ENCODE measurements around the gene SCGB3A1. TPM values are rescaled to one million over a fixed set of nuclear protein-coding genes. Genes with fewer than 3 reads are reported as not detected.

Gene SCGB3A1
- total and polyA plus RNA-seq, 2 donors = 0.32 TPM; not detected in 1

- H3K36me3 ChIP-seq (ENCODE audit: insufficient read depth) = no peaks in the 10 kb centered on the region
- 77% methylated on average over 22 of the region's 22 CpGs for WGBS
- no peak overlapping the region for H3K27ac ChIP-seq (ENCODE audit: low read depth)
- no peak overlapping the region for H3K4me3 ChIP-seq (ENCODE audit: low read depth, low read length)
- no peak for DNase-seq (ENCODE audit: extremely low spot score)
- H3K4me1 ChIP-seq (ENCODE audit: insufficient read depth) = no peaks in the 10 kb centered on the region
These were observed 28.2 kb upstream of the SCGB3A1 start for GRCh38 chr5:180619563-180619915.

GRCh38 chr5:180618829-180619562 is 27.7 kb upstream of the SCGB3A1 start:
- no peak overlapping the region for H3K27ac ChIP-seq (ENCODE audit: low read depth)
- DNase-seq (ENCODE audit: extremely low spot score) = no peak
- peak overlapping the region; percentile 12 for H3K4me3 ChIP-seq (ENCODE audit: low read depth, low read length)
- no peaks in the 10 kb centered on the region for H3K4me1 ChIP-seq (ENCODE audit: insufficient read depth)
- no peaks in the 10 kb centered on the region for H3K36me3 ChIP-seq (ENCODE audit: insufficient read depth)
- WGBS = 12% methylated on average over 90 of the region's 90 CpGs

DNA sequence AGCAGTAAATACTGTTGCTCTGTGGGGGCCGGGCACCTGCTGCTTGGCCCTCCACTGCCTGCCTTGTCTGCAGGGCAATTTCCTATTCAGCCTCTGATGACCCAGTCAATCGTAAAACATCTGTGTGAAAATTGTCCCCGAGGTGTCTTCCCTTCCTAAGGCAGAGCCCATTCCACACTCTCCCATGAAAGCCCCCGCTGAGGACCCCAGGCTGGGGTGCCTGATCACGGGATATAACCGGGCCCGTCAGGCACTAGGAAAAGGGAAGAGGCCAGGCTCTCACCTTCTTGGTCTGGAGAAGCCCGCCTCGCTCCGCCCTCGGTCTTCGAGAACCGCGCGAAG is 27.2 kb upstream of the SCGB3A1 start:
- 18% methylated on average over 15 of the region's 15 CpGs for WGBS
- no peak for DNase-seq (ENCODE audit: extremely low spot score)
- Histone ChIP-seq H3K36me3 (ENCODE audit: insufficient read depth) (no peaks in the 10 kb centered on the region), H3K27ac (ENCODE audit: low read depth) (no peak overlapping the region), H3K4me3 (ENCODE audit: low read depth, low read length) (no peak overlapping the region), H3K4me1 (ENCODE audit: insufficient read depth) (no peaks in the 10 kb centered on the region)

DNA sequence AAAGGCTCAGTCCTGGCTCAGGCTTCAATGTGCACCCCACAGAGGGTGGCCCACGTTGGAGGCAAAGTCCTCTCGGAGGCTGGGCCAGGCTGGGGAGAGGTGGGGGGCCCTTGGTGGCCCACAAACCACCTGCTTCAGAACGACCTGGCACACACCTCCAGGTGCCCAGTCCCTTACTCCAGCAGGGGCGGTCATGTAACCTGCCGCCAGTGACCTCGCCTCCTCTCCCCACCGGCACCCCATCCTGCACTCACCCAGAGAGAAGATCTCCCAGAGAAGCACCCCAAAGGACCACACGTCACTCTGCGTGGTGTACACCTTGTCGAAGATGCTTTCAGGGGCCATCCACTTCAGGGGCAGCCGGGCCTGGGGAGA is 22.5 kb upstream of the SCGB3A1 start:
- WGBS = 82% methylated on average over 11 of the region's 11 CpGs
- Histone ChIP-seq H3K4me1 (ENCODE audit: insufficient read depth) (no peaks in the 10 kb centered on the region), H3K36me3 (ENCODE audit: insufficient read depth) (no peaks in the 10 kb centered on the region), H3K27ac (ENCODE audit: low read depth) (no peak overlapping the region), H3K4me3 (ENCODE audit: low read depth, low read length) (no peak overlapping the region)
- DNase-seq (ENCODE audit: extremely low spot score) = no peak

DNA sequence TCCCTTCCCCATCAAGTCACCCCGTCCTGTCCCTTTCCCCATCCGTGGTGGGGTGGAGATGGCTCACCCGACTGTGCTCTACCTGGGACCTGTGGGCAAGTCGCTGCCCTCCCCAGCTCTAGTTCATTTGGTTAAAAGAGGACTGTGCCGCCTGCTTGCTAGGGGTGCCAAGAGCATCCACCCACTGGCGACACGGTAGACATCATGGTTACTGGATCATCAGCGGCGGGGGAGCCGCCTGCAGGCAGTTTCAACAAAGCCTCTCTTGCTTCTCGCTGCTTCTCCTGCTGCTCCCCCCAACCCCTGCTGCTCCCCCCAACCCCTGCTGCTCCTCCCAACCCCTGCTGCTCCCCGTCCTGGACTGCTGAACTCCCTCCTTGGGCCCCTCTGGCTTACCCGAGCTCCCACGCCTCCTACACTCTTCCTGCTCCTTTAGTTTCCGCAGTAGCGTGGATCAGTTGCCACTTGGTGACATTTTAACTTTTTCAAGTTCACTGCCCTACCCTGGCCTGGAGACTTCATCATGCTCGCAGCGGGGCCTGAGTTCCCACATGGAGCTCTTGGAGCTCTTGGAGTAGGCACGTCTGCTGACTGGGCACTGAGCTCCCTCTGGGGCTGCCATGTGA is 22.0 kb upstream of the SCGB3A1 start:
- H3K27ac ChIP-seq (ENCODE audit: low read depth) = no peak overlapping the region
- H3K4me3 ChIP-seq (ENCODE audit: low read depth, low read length) = no peak overlapping the region
- DNase-seq (ENCODE audit: extremely low spot score) = no peak
- 81% methylated on average over 19 of the region's 19 CpGs for WGBS
- no peaks in the 10 kb centered on the region for H3K4me1 ChIP-seq (ENCODE audit: insufficient read depth)
- H3K36me3 ChIP-seq (ENCODE audit: insufficient read depth) = no peaks in the 10 kb centered on the region

GRCh38 chr5:180612683-180613082 is 21.4 kb upstream of the SCGB3A1 start:
- H3K36me3 ChIP-seq (ENCODE audit: insufficient read depth) = no peaks in the 10 kb centered on the region
- no peak overlapping the region for H3K27ac ChIP-seq (ENCODE audit: low read depth)
- 84% methylated on average over 15 of the region's 15 CpGs for WGBS
- H3K4me3 ChIP-seq (ENCODE audit: low read depth, low read length) = no peak overlapping the region
- no peaks in the 10 kb centered on the region for H3K4me1 ChIP-seq (ENCODE audit: insufficient read depth)
- DNase-seq (ENCODE audit: extremely low spot score) = no peak

DNA sequence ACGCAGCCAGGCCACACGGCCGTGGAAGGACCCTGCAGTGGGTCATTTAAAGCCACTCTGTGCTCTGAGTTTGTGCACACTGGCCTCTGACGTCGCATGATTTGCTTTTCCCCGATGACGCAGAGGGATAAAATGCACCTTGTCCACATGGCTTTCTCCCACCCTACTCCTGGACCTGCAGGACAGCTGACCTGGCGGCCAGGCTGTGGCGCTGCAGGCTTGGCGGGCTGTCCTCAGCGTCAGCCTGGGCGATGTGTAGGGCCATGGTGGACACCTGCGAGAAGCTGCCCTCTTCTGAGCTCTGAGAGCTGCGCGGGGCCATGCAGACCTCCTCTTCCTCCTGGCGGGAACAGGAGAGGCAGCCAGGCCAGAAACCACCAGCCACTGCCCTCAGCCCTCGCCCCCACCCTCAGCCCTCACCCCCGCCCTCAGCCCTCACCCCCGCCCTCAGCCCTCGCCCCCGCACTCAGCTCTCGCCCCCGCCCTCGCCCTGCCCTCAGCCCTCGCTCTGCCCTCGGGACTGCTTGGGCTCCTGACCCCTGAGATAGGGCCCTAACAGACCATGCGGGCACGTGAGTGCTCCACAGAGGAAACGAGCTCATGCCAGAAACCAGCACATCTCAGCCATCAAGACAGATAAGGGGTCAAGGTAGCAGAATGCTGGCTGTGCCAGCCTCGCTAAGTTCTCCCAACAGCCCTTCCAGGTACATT is 20.0 kb upstream of the SCGB3A1 start:
- WGBS = 88% methylated on average over 30 of the region's 30 CpGs
- DNase-seq (ENCODE audit: extremely low spot score) = no peak
- H3K36me3 ChIP-seq (ENCODE audit: insufficient read depth) = no peaks in the 10 kb centered on the region

GRCh38 chr5:180609817-180610550 is 18.7 kb upstream of the SCGB3A1 start:
- H3K27ac ChIP-seq (ENCODE audit: low read depth) = no peak overlapping the region
- H3K4me1 ChIP-seq (ENCODE audit: insufficient read depth) = no peaks in the 10 kb centered on the region
- no peak for DNase-seq (ENCODE audit: extremely low spot score)
- WGBS = 77% methylated on average over 23 of the region's 23 CpGs
- H3K4me3 ChIP-seq (ENCODE audit: low read depth, low read length) = no peak overlapping the region
- H3K36me3 ChIP-seq (ENCODE audit: insufficient read depth) = no peaks in the 10 kb centered on the region

More for the DNA sequence above, 20.0 kb upstream of the SCGB3A1 start:
- Histone ChIP-seq H3K4me1 (ENCODE audit: insufficient read depth) (no peaks in the 10 kb centered on the region), H3K4me3 (ENCODE audit: low read depth, low read length) (no peak overlapping the region), H3K27ac (ENCODE audit: low read depth) (no peak overlapping the region)

DNA sequence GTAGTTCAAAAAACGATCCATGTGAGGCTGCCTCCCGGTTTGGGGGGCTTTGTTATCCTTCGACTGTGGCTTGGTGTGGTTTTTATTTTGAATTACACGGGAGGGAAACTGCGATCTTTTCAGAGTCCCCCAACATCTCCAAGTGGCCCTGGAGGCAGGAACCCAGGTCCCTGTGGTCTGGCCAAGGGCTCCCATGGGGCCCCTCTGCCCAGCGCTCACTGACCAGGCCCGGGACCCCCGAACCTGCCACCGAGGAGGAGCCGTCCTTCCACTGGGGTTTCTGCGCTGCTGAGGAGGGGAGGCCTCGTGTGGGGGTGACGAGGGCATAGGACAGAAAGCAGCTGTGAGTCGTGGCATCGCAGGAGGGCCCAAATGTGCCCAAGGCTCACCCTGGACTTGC is 18.1 kb upstream of the SCGB3A1 start:
- DNase-seq (ENCODE audit: extremely low spot score) = no peak
- Histone ChIP-seq H3K27ac (ENCODE audit: low read depth) (no peak overlapping the region), H3K4me3 (ENCODE audit: low read depth, low read length) (no peak overlapping the region), H3K36me3 (ENCODE audit: insufficient read depth) (no peaks in the 10 kb centered on the region), H3K4me1 (ENCODE audit: insufficient read depth) (no peaks in the 10 kb centered on the region)
- 84% methylated on average over 15 of the region's 15 CpGs for WGBS

DNA sequence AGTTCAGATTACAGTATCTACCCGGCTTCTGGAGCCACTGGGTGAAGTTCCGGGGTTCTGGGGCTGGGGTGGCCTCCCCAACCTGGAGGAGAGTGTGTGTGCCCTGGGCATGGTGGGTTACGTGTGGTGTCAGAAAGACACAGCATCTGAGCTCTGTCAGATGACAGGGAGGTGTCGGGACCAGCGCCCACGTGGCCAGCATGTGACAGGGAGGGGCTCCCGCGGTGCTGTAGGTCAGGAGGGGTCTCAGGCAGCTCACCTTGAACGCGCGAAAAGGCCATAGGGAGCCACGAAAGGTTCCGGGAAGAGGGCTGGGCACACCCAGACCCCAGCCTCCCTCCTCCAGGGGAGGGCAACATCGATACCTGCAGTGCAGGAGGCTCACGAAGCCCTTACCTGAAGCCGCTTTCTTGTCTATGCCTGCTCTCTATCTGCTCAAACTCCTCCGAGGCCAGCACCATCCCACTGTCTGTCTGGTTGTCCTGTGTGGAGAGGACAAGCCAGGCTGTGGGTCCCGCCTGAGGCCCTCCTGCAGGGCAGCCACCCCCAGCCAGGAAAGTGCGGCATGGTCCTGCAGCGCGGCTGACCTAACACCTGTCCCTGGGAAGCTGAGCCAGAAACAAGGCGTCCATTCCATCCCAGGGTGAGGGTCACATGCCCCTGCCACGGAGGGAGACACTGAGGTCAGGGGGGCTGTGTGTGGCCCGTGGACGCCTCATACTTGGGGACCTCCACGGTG is 17.4 kb upstream of the SCGB3A1 start:
- no peak for DNase-seq (ENCODE audit: extremely low spot score)

GRCh38 chr5:180607861-180608571 is 16.7 kb upstream of the SCGB3A1 start:
- DNase-seq (ENCODE audit: extremely low spot score) = no peak
- Histone ChIP-seq H3K4me1 (ENCODE audit: insufficient read depth) (no peaks in the 10 kb centered on the region), H3K4me3 (ENCODE audit: low read depth, low read length) (no peak overlapping the region), H3K36me3 (ENCODE audit: insufficient read depth) (no peaks in the 10 kb centered on the region), H3K27ac (ENCODE audit: low read depth) (no peak overlapping the region)
- WGBS = 61% methylated on average over 18 of the region's 18 CpGs

More for the DNA sequence above, 17.4 kb upstream of the SCGB3A1 start:
- H3K4me1 ChIP-seq (ENCODE audit: insufficient read depth) = no peaks in the 10 kb centered on the region
- 90% methylated on average over 26 of the region's 26 CpGs for WGBS
- H3K4me3 ChIP-seq (ENCODE audit: low read depth, low read length) = no peak overlapping the region
- no peak overlapping the region for H3K27ac ChIP-seq (ENCODE audit: low read depth)
- H3K36me3 ChIP-seq (ENCODE audit: insufficient read depth) = no peaks in the 10 kb centered on the region

DNA sequence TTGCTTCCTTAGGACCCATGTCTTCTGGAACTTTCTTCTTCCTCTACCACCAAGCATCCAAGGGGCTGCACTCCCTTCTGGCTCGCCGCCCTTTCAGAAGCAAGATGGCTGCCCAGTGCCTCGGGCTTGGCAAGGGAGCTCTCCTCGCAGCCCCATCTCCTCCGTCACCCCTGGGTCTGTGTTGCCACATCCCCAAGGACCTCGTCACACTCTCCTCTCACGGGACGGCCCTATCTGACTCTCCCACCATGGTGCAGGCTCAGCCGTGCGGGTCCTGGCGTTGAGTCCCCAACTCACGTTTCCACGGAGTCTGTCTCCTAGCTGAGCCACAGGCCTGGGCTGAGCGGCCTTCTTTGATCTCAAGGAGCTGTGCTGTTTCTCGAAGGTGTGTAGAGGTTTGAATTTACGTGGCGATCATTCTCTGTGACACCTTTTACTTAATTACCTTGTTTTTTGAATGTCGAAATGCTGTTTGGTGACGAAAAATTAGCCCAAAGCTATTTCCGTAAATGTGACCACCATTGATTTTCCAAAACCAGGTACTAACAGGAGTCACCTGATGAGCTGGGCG is 15.0 kb upstream of the SCGB3A1 start:
- no peak for DNase-seq (ENCODE audit: extremely low spot score)
- 85% methylated on average over 21 of the region's 21 CpGs for WGBS
- H3K4me3 ChIP-seq (ENCODE audit: low read depth, low read length) = no peak overlapping the region
- H3K4me1 ChIP-seq (ENCODE audit: insufficient read depth) = no peaks in the 10 kb centered on the region
- no peak overlapping the region for H3K27ac ChIP-seq (ENCODE audit: low read depth)
- H3K36me3 ChIP-seq (ENCODE audit: insufficient read depth) = no peaks in the 10 kb centered on the region

Measured in urinary bladder (tissue), 4 donors.